ENCODE results near the gene MACROD2. TPM values are rescaled to one million over a fixed set of nuclear protein-coding genes. Genes with fewer than 3 reads are reported as not detected.

The MACROD2 gene
- total RNA-seq, 1 donor from 2014 or later: 60.4 TPM

DNA sequence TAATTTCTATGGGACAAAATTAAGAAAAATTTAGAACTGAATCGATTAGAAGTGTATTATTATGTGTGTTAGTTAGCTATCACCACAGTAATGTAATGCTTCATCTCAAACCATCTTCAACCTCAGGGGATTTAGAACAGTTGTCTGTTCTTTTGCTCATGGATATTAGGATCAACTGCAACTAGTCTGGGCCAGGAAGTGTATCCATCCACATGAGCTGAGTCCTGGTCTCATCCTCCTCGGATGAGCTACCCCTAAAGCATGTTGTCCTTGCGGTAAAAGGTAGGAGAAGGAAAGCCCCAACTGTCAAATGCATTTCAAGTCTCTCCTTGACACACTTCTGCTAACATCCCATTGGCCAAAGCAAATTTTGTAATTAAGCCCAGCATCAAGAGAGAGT lies 2040.3 kb downstream of the MACROD2 start:
- no peak for DNase-seq

DNA sequence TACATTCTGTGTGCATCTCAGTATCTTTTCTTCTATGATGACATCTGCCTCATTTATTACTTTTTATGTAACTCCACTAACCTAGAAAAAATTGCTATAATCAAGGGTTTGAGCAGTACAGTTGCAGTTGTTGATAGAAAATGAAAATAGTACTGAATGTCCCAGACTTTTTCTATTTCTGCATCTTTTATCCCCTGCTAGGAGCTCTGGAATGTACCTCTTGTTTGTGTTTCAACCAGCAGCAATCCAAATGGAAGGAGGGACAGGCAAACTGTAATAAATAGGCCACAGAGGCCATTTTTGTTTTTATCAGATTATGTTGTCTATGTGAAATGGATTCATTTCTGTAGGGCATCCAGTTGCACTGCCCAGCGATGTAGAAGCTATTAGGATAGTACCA lies 2041.0 kb downstream of the MACROD2 start:
- no peak for DNase-seq

DNA sequence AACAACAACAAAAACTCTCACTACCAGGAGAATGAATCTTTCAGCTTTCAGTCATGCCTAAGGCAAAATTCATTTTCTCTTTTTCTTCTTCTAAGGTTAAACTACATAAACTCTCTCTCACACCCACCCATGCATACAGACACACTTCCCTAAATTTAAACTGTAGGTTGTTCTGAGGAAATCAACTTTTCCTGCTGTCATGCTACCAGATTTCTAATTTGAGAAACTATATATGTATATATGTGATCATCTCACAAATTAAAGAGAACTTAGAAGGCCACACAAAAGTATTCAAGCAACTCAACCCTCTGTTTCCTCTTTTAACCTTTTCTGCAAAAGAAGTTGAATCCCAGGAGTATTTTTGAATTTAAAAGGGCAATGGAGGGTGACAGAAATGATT lies 2045.4 kb downstream of the MACROD2 start:
- DNase-seq: no peak

DNA sequence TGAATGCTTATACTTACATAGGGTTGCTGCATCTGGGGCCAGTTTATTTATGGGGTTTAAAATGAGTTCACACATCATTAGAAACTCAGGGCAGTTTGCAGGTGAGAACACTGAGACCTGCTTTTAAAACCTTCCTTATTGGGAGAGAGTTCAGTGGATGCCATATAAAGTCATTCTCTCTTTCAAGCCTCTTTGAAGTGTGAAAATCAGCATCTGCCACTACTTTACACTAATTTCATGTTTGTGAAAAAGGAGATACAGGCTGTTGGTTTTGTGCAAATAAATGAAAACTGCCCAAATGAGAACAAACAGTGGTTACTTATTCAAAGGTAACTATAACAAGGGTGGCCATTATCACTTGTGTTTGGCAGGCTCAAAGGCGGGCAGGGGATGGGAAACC lies 2047.4 kb downstream of the MACROD2 start:
- DNase-seq: no peak

DNA sequence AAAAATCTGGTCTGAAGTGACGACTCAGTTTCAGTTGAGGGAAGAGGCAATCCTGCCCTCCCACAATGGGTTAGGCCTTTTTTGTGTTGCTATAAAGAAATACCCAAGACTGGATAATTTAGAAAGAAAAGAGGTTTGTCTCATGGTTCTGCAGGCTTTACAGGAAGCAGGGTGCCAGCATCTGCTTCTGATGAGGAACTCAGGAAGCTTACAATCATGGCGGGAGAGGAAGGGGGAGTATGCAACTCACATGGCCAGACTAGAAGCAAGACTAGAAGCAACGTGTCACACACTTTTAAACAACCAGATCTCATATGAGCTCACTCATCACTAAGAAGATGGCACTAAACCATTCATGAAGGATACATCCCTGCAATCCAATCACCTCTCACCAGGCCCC lies 2048.6 kb downstream of the MACROD2 start:
- DNase-seq: no peak

DNA sequence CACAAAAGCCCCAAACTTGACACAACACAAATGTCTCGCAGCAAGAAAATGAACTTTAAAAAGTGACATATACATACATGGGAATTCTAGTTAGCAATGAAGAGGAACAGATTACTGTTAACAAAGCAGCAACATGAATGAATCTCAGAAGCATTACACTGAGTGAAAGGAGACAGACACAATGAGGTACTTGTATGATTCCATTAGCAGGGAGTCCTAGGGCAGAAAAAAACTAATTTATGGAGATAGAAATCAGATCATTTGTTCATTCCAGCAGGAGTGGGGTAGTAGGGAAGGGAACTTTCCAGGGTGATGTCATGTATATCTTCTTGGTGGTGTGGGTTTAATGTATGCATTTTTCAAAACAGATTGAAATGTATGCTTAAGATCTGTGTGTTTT lies 2053.6 kb downstream of the MACROD2 start:
- DNase-seq: no peak

DNA sequence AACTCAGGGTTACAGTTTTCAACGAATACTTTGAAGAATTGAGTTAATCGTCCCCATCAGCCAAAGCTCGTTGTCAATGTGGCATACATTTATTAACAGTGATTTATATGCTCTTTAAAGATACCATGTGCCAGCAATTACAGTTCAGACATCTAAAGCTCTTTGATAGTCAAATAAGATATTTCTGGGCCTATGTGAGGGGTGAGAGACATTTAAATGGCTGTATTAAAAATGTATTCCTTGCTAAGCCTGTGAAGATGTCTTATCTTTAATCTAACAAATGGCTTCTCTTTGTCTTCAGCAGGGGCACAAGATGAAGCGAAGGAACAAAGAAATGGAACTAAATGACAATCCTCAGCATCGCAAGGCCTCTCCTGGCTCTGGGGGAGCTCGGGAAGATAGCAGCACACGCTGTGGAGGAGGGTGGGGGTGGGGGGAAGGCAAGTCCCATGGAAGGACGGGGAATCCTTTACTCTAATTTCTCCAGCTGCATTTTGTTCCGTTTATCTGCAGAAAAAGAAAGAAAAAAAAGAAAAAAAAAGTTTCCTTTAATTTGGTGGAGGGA lies 2054.3 kb downstream of the MACROD2 start:
- no peak for DNase-seq

DNA sequence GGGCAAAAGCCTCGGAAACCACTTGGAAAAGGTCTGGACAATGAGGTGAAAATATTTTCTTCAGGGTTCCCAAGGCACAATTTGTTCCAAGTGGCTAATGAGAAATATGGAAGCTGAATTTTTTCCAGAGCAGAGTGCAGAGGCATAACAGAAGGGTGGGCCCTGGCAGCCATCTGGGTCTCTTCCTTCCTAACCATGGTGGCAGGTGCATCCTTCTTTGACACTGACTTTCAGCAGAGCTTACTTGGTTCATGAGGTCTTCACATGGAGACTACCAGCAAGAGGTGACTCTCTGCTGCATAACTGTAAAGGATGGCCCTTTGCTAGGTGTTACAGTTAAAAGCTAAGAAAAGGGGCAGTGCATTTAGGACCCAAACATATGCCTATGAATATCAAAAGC lies 2055.1 kb downstream of the MACROD2 start:
- DNase-seq: no peak

DNA sequence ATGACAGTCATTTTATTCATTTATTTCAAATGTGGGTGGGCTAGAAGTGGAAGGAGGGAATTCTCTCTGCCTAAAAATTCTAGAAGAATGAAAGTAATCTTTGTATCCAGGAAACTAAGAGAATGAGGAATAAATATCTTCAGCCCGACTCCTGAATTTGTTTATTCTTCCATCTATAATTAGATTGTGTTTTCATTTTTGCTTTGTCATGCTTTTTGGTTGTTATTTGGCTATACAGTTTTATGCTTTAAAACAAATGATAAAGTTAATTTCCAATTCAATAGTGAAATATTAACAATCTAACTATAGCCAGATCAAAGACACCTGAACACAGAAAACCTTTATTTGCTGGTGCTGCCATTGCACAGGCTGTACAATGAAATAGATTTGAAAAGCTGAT lies 2056.7 kb downstream of the MACROD2 start:
- DNase-seq: no peak

DNA sequence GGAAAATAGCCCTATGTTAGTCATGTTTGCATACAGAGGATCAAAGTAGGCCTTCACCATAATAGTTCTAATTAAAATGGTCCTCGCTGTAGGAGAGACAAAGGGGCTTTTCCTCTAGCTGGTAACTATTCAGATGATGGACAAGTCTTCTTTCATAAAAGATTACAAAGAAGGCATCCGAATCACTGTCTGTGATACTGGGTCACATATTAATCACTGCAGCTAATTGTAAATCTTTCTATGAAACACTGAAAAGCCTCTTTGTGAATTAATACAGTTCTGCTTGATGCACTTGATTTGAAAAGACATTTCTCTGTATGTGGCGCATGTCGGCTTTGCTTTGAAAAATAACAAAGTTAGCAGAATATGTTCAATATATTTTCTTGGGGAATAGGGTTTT lies 2057.1 kb downstream of the MACROD2 start:
- DNase-seq: no peak

DNA sequence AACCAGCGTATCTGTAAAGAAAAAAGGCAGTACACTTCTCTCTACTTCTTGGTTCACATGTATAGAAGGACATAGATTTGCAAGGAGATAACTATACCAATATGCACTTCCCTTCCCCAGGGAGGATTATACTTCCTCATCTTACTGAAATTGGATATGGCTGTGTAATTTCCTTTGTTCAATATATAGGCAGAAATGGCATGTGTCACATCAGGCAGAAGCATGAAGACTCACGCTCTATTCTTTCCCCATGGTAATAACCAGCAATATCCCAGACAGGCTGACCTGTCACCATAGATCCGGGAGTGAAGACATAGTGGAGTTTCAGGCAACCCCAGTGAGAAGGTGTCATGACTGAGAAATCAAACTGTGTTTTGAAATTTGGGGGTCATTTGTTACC lies 2059.7 kb downstream of the MACROD2 start:
- DNase-seq: no peak

DNA sequence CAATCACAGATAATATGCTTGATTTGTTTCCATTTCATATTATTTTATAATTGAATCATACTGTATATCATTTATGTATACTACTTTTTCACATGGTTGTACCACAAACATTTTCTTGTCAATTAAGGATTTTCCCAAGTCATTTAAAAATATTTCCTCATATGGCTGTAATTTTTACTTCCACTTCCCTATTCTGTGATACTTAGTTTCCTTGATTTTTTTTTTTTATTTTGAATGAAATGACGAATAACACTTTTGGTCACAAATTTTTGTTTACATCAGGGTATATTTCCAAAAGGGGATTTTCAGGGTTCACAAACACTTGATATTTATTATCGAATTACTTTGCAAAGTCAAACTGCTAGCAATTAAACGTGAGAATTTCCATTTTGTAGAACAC lies 2062.3 kb downstream of the MACROD2 start:
- DNase-seq: no peak

DNA sequence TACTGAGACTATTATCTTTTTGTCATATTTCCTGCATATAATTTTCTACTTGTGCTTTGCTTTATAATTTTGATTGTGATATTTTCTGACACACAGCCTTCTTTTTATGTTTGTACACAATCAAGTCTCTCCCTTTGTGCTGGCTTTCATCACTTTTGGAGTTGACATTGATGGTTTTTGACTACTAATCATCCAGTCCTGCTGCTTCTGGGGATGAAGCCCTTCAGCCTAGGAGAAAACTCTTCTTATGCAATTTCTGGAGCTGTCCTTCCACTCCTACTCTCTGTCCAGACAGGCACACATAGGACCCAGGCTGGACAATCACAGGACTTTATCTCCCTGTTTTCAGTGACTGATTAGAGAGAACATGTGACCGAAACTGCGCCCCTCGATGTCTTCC lies 2063.0 kb downstream of the MACROD2 start:
- DNase-seq: no peak

DNA sequence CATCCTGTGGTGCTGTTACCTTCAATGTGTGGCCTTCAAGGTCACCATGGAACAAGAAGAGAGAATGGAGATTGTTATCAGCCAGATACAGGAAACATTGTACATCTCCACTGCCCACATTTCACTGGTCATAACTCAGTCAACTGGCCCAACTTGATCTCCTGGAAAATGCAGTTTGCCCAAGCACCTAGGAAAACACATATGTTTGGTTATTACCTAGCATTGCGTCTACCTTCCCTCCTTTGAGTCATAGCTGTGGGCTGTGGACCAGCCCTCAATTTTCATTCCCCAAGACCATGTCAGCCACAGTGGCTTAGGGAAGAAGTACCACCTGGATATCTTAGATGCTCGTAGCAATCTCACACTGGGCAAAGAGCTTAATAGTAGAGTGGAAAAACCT lies 2064.5 kb downstream of the MACROD2 start:
- no peak for DNase-seq

DNA sequence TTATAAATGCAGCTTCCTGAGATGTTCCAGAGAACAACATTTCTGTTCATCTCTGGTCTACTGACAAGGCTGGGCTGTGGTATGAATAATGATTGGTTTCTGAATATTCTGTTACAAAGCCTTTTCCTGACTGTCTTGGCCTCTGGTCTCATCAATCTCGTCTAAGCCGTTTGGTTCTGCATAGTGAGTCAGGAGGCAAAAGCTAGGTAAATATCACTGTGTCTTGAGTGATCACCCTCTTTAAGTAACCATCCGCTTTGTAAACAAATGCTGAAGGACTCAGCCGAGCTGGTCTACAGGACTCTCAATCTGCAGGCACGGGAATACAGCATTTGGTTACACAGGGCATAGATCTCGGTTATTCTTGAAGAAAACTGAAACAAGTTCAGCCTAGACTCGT lies 2066.0 kb downstream of the MACROD2 start:
- DNase-seq: no peak

DNA sequence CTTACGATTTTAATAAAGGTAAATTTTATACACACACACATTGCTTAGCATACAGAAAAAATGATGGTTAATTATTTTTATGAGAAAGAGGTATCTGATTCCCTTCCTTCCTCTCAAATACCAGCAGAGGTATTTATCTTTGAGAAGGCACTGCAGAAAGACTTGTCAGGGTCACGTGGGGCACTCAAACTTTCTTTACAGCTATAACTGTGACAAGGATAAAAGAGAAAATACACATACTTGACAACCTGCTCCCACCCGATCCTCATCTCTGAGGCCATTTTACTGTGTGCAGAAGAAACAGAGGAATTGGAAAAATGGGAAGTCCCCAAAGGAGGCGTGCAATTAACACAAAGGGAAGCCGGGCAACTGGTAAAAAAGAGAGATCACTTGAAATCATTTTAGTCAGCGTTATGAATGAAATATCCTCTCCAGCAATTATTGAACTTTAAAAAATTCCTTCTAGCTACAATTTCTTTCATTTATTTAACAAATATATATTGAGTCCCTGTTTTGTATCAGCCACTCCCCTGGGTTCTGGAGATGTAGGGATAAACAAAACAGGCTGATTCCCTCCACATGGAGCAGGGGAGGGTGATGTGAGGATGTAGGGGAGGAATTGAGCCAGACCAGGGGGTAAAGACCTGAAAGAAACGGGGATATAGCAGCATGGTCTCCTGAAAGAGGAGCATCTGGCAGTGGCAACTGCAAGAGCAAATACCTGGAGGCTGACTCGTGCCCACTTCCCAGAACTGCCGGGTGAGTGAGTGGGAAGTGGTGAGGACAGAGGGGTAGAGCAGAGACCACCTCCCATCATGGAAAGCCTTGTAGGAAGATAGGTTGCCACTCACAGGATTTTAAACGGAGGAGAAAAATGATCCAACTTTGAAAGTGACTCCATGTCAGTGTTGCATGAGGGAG lies 2067.6 kb downstream of the MACROD2 start:
- DNase-seq: no peak

DNA sequence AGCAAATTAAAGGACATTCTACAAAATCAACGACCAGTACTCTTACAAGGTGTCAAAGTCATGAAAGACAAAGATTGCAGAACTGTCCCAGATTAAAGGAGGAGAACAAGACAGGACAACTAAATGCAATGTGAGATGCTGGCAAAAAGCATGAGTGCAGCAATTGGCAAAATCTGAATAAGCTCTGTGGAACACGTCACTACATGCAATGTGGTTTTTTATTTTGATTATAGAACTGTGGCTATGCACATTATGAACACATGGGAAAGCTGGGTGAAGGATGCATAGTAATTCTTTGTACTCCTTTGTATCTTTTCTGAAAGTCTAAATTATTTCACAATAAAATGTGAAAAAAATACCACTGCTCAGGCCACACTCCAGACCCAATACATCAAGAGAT lies 2068.6 kb downstream of the MACROD2 start:
- no peak for DNase-seq

DNA sequence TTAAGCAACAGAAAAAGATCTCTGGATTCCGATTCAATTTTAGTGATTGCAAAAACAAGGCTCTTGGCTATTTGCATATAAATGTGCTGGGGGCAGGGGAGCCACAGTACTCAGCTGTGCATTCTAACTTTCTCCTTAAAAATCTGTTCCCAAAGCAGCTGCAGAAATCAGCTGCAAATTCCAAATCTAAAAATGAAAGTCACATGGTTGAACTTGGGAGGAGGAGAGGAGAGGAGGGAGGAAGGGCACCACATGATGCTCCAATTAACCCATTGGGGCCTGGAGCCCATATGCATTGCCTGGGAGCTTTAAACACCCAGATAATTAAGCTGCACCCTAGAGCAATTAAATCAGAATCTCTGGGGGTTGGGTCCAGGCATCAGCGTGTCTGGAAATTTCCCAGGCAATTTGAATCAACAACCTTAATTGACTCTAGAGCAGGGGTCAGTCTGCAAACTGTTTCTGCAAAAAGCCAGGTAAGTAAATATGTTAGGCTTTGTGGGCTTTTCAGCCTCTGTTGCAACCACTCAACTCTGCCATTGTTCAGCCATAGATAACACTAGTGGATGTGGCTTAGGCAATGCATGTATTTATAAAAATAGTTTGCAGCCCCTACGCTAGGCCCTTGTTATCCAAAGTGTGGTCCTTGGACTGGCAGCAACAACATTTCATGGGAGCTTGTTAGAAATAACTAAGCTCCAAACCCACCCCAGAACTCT lies 2069.8 kb downstream of the MACROD2 start:
- DNase-seq: no peak

DNA sequence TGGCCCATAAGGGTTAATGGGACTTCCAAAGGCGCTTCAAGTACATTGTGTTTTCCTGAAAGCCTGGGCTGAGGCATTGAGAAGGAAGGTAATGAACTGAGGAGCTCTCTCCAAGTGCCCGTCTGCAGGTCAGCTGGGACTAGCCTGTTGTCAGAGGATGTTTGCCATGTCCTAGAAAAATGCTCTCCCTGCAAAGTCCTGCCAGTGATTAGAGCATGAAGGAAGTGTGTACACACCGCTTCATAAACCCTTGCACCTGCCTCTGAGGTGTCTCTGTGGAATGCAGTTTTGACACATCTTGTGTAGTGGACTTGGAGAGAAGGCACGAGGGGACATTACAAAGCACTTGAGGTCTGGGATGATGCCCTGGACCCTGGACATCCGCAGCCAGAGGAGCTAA lies 2071.3 kb downstream of the MACROD2 start:
- DNase-seq: no peak

DNA sequence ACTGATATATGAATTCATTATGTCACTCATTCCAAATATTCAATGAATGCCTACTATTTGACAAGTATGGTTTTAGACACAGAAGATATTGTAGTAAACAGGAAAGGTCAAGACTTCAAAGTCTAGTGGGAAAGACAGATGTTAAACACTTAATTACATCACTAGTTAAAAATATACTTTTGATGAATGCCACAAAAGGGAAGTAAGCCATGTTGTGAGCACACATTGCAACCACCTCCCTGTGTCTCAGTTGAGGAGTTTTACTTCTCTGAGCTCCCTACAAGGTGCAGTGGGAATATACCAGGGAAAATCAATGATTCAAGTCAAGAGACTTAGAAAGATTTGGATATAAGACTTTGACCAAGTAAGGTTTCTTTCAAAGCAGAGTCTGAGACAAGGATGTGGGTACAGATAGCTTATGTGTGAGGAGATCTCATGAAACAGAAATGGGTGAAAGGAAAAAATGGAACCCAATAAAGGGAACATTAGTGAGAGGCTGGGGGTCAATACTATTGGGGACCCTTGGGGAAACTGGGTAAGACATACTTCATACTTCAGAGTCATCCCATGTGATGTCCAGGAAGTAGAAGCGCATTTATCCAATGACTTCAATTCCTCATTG lies 2074.2 kb downstream of the MACROD2 start:
- DNase-seq: no peak

DNA sequence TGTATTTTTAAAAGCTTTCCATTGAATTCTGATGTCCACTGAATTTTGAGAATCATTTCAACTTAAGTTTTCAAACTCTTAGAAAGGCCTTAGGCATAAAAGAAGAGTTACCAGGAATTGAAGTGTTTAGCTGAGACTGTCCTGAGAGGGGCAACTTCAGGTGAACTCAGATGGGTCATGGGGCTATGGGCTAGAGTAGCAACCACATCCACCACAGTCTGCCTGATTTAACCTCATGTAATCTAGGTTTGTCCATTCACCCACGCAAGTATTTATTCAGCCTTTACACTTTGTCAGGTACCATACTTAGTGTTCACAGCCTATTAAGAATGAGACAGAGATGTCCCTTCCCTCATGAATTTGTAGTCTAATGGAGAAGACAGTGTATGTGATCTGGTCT lies 2076.9 kb downstream of the MACROD2 start:
- DNase-seq: no peak

DNA sequence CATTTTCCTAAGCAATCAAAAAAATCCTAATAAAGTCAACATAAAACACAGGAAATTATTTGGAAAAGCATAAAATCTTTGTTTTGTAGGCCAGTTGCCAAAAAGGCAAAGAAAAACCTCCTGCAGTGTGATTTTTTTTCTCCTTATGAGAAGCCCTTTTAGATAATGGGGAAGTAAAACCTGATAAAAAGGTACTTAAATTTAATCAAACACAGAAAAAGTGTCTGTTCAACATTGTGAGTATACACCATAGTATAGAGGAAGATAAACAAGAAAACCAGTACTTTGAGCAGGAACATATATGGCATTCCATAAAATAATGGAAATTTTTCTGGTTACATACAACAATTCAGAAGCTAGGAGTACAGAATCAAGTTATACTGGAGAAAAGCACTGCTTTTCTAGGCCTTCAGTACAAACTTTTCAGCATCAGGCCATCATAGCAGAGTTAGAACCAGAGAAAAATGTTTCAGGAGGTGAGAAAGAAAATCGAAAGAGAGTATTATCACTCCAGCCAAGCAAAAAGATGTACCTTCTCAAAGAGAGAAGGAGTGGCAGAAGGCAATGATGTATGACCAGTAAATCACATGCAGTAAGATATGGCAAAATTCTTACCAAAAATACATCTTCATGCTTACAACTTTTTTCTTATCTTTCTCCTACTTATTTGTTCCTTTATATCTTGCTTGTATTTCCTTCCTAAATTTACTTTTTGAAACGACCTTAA lies 2083.0 kb downstream of the MACROD2 start:
- DNase-seq: no peak

Measured in occipital lobe (tissue), 2 donors.